ENCODE measurements around the gene FRG2C.
"Not testable (repeated sequence)": the region's sequence is repeated elsewhere in the genome, so short reads cannot be mapped to it uniquely, and the experiment has no call there.

FRG2C gene

DNA sequence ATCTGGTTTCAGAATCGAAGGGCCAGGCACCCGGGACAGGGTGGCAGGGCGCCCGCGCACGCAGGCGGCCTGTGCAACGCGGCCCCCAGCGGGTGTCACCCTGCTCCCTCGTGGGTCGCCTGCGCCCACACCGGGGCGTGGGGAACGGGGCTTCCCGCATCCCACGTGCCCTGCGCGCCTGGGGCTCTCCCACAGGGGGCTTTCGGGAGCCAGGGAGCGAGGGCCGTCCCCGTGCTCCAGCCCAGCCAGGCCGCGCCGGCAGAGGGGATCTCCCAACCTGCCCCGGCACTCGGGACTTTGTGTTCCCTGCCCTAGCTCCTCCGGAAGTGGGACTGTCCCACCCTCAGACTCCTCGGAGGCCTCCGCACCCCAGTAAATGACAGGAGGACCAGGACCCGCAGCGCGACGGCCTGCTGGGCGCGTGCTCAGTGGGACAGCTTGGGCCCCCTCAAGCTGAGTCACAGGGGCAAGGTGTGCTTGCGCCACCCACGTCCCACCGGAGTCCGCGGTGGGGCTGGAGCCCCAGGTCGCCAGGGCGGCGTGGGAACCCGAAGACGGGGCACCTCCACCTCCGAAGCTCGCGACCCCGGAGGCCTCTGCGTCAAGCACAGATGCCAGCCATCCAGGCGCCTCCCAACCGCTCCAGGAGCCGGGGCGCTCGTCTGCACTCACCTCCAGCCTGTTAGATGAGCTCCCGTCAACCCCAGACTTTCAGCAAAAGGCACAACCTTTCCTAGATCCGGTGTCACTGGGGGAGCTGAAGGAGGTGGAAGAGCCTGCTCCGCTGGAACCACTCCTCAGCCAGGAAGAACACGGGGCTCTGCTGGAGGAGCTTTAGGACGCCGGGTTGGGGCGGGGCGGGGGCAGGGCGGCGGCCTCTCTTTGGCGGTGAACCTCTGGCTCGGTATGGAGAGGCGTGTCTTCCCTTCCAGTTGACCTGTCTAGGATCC lies 5.5 kb downstream of the FRG2C start:
- peak; percentile 6 for DNase-seq (ENCODE audit: low spot score)

DNA sequence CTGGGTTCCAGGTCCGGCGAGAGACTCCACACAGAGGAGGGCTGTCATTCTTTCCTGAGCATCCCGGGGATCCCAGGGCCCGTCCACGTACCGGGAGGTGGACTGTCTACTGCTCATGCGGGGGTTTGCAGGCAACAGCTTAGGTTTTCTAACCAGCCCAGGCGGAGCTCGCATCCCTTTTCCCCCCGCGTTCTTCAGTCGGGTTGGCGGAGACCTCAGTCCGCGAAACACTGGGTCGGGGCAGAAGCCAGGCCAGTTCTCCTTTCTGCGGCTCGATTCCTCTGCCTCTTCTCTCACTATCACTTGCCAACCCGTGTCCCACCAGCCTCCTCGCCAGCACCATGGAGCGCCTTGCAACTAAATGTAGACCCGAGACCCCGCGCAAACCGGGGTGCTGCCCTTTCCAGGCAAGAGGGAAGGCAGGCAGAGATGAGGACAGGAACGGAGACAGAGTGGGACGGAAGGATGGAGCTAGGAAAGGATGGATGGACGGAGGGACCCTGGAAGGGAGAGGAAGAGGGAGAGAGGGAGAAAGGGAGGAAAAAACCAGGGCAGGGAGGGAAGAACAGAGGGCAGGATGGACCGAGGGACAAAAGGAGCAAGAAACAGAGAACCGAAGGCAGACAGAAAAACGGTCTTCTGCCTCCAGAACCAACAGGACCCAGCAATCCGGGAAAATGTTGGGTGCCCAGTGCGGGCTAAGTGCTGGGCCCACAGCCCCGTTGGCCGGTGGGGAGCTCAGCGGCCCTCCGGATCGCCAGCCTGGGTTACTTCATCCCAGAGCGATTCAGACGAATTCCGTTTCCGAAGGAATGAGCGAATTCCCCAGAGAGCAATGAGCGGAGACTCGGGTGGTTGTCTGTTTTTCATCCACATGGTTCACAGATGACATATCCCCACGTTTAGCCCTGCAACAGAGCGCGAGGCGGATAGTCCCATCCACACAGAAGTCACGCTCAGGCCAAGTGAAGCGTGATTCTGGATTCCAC lies 6.5 kb downstream of the FRG2C start:
- peak; percentile 23 for DNase-seq (ENCODE audit: low spot score)

DNA sequence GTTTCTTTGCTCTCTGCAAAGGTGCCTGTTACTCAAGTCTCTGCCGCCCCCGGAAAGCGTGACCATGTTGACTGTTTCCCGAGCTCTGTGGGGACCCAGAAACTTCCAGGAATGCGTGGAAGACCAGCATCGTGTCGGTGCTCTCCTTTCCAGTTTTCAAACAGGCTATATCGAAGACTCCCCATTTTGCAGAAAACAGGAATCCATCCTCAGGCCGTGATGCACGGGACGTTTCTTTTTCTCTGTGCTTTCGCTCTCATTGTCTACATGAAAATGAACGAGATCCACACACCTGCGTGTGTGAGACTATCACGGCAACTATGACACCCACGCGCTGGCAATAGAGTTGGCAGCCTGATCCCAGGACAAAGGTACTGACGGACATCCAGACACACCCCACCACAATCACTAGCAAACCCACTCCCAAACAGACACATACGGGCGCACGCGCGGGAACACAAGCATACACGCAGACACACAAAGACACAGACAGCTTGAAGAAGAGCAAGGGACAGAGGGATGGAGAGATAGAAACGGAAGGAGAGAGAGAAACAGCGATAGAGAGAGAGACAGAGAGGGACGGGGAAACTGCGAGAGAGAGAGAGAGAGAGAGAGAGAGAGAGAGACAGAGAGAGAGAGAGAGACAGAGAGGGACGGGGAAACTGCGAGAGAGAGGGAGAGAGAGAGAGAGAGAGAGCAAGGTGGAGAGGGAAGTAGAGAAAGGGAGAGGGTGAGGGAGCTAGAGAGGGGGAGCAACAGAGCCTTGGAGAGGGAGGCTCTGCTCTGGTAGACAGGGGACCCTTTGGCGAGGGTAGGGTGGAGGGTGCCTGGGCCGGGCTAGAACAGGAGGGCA lies 7.4 kb downstream of the FRG2C start:
- not testable (repeated sequence) for DNase-seq (ENCODE audit: low spot score)

DNA sequence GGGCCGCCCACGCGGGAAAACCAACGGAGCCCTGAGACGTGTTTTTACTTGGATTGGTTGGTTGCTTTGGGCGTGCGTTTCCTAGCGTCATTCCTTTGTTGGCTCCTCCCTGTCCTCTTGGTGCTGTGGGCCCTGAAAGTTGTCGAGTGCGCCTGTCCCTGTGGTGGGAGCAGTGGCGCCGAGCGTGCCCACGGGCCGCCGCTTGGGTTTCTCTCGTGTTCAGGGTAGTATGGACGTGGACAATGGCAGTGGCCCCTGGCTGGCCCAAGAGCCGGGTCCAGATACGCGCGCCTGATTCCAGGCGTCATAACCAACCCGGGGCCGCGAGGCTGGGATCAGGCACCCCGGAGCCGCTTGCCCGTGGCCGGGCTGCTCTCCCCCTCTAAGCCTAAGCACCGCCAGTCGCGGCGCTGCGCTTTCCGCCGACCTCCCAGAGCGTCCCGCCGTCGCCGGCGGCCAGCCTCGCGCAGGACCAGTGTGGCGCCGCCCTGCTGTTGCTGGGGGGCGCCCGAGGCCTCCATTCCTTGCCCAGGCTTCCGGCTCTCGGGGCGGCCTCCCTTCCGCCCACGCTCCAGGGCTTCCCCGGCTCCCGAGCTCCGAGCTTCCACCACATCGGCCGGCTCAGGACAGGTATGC lies 8.1 kb downstream of the FRG2C start:
- not testable (repeated sequence) for DNase-seq (ENCODE audit: low spot score)

DNA sequence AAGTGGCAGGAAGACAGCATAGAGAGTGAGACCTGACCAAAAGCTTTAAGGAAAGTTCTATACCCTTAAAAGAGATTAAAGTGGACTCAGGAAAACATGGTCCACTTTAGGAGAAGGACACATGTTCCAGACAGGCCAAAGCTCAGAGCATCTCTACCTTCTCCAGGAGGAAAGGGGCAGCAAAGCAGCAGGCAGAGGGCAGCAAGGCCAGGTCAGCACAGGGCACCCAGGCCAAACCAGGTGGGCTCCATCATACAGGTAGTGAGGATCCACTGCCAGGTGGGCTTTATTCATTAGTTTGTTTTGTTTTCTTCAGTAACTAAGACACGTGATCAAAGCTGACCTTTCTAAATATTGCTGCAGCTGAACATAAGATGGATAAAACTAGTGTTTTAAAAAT lies 19.8 kb downstream of the FRG2C start:
- DNase-seq (ENCODE audit: low spot score) = not testable (repeated sequence)

DNA sequence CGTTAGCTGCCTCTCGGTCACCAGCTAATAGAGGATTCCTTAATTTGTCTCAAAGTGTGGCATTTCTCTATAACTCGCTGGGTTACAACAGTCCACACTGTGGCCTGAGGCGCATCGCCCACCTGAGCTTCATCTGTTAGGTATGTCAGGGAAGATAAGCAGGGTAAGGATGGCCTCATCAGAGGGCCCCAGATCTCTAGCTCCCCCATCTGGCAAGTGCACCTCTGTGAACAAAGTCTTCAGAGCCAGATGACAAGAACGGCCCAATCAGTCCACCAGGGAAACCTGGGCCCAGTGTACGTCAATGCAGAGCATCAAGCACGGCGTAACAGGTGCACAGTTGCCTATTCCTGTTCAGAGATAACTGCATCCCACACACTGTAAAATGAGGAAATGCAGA lies 23.2 kb downstream of the FRG2C start:
- DNase-seq (ENCODE audit: low spot score) = no peak

DNA sequence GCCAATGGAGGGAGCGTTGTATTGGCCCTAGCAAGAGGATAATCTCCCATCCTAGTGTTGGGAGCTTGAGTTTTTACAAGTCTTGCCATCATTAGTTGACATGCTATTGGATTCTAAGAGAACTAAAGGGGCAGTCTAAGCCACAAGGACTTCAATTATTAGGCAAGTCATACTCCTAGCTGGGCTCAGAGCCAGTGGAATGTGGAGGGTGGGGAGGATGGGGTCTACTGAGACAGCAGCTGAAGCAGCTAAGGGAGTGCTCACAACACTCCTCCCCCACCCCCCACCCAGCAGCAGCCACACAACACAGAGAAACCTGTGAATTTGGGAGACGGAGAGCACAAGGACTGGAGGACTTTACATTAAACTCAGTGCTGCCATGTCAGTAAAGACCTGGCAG lies 27.9 kb downstream of the FRG2C start:
- DNase-seq (ENCODE audit: low spot score) = no peak

Measured in NAMALWA (cell line).